Nucleus accumbens (tissue), 56 donors: Measurements from ENCODE around the gene C1orf35.

ENCODE experiments used
- DNase-seq, 56 donors: peaks; one replicate each; lab custom pipeline; 2025; lab: John Stamatoyannopoulos, UW

Gene C1orf35

GRCh38 chr1:228143480-228144192 lies 40.5 kb upstream of the C1orf35 start:
- DNase-seq: no peak

- DNase-seq: peak in 3 of 56 donors; percentile 26 to 40 (median 29)
Observed at GRCh38 chr1:228142701-228143136, 39.6 kb upstream of the C1orf35 start.

GRCh38 chr1:228142155-228142691 lies 39.1 kb upstream of the C1orf35 start:
- DNase-seq: no peak

- DNase-seq: peak in 1 of 56 donors; percentile 30
Observed at GRCh38 chr1:228141226-228142044, 38.3 kb upstream of the C1orf35 start.

GRCh38 chr1:228140724-228141225 lies 37.6 kb upstream of the C1orf35 start:
- DNase-seq: no peak

GRCh38 chr1:228139931-228140723 lies 37.0 kb upstream of the C1orf35 start, which contains the start of gene GUK1:
TSS of gene GUK1 (plus strand) at chr1:228140279. CDS start at chr1:228140303, 24 bp downstream.
- peak; percentile 68 to 100 (median 98) for DNase-seq

GRCh38 chr1:228139406-228139930 lies 36.3 kb upstream of the C1orf35 start:
- DNase-seq: no peak

GRCh38 chr1:228136901-228137300 lies 33.8 kb upstream of the C1orf35 start:
- no peak for DNase-seq

- no peak for DNase-seq
Observed at GRCh38 chr1:228134591-228134990, 31.5 kb upstream of the C1orf35 start.

- no peak for DNase-seq
Observed at GRCh38 chr1:228131766-228132165, 28.6 kb upstream of the C1orf35 start.

GRCh38 chr1:228125185-228125584 lies 22.1 kb upstream of the C1orf35 start:
- DNase-seq: no peak

- DNase-seq: no peak
Observed at GRCh38 chr1:228123505-228123904, 20.4 kb upstream of the C1orf35 start.

- DNase-seq: no peak
Observed at GRCh38 chr1:228122921-228123441, 19.9 kb upstream of the C1orf35 start.

- no peak for DNase-seq
Observed at GRCh38 chr1:228120857-228121489, 17.8 kb upstream of the C1orf35 start.

GRCh38 chr1:228120351-228120750 lies 17.2 kb upstream of the C1orf35 start:
- no peak for DNase-seq

- no peak for DNase-seq
Observed at GRCh38 chr1:228118040-228118439, 14.9 kb upstream of the C1orf35 start.

- no peak for DNase-seq
Observed at GRCh38 chr1:228117335-228117734, 14.2 kb upstream of the C1orf35 start.

- no peak for DNase-seq
Observed at GRCh38 chr1:228114827-228115226, 11.7 kb upstream of the C1orf35 start.

- no peak for DNase-seq
Observed at GRCh38 chr1:228112617-228113016, 9.5 kb upstream of the C1orf35 start.
